T-helper 22 cell (primary cell): ENCODE results near the gene RFTN1.

Experiments
- DNase-seq: peaks from one replicate; pipeline ENCODE4 v3.0.0-alpha.2; 2020; ENCODE audit warnings: low read depth

Gene RFTN1

GRCh38 chr3:16377847-16378302, 135.6 kb downstream of the RFTN1 start:
- no peak for DNase-seq

- DNase-seq, result no peak
Measured at GRCh38 chr3:16377196-16377595, 136.3 kb downstream of the RFTN1 start.

- DNase-seq, result no peak
Measured at GRCh38 chr3:16375891-16376290, 137.6 kb downstream of the RFTN1 start.

GRCh38 chr3:16374935-16375245, 138.6 kb downstream of the RFTN1 start:
- DNase-seq, result no peak

GRCh38 chr3:16374047-16374934, 139.2 kb downstream of the RFTN1 start:
- peak; percentile 21 for DNase-seq

- no peak for DNase-seq
Measured at GRCh38 chr3:16373341-16373946, 140.1 kb downstream of the RFTN1 start.

- DNase-seq, result no peak
Measured at GRCh38 chr3:16372362-16373292, 140.9 kb downstream of the RFTN1 start.

- DNase-seq, result no peak
Measured at GRCh38 chr3:16370872-16371740, 142.4 kb downstream of the RFTN1 start.

- no peak for DNase-seq
Measured at GRCh38 chr3:16370503-16370871, 143.0 kb downstream of the RFTN1 start.

- no peak for DNase-seq
Measured at GRCh38 chr3:16369885-16370284, 143.6 kb downstream of the RFTN1 start.

- DNase-seq, result no peak
Measured at GRCh38 chr3:16369276-16369675, 144.2 kb downstream of the RFTN1 start.

- DNase-seq, result no peak
Measured at GRCh38 chr3:16366581-16366980, 146.9 kb downstream of the RFTN1 start.

GRCh38 chr3:16365491-16366128, 147.9 kb downstream of the RFTN1 start:
- DNase-seq, result no peak

GRCh38 chr3:16364963-16365362, 148.5 kb downstream of the RFTN1 start:
- DNase-seq, result no peak

GRCh38 chr3:16364323-16364722, 149.2 kb downstream of the RFTN1 start:
- DNase-seq, result no peak

- no peak for DNase-seq
Measured at GRCh38 chr3:16363636-16364035, 149.9 kb downstream of the RFTN1 start.

- no peak for DNase-seq
Measured at GRCh38 chr3:16362770-16363169, 150.7 kb downstream of the RFTN1 start.

GRCh38 chr3:16361087-16361486, 152.4 kb downstream of the RFTN1 start:
- no peak for DNase-seq

- DNase-seq, result no peak
Measured at GRCh38 chr3:16359331-16359730, 154.2 kb downstream of the RFTN1 start.

- no peak for DNase-seq
Measured at GRCh38 chr3:16358336-16358735, 155.2 kb downstream of the RFTN1 start.
